ENCODE data around the gene FNTB.

GRCh38 chr14:64944041-64944440, 42.7 kb upstream of the FNTB start:
- TF ChIP-seq CTCF (conservative IDR thresholded peaks at IDR 0.05) = no peak
- no peak for TF ChIP-seq EZH2 (IDR thresholded peaks at IDR 0.05; ENCODE audit: low read depth)

Measured in PC-9 (cell line).